Esophagus squamous epithelium (tissue), 4 donors: Measurements from ENCODE around the gene CTRL.

ENCODE experiments used
- POLR2A ChIP-seq, 4 donors: fragments of 450-650 bp; IDR thresholded peaks; one replicate each; pipeline ENCODE4 v1.6.1; 2017; ENCODE audit warnings: antibody characterized with exemption in 4 of 4, mild to moderate bottlenecking in 4 of 4, moderate library complexity in 3 of 4
- TF ChIP-seq, protein P1 (sequence below), 6 experiments: fragments of 450-650 bp in 4 of 6; fragments of 200-600 bp in 2 of 6; sonication (generic) in 2 of 6; IDR thresholded peaks; one replicate each; pipeline ENCODE4 v1.5.1; 2016 to 2019; ENCODE audit warnings: antibody characterized with exemption in 6 of 6, mild to moderate bottlenecking in 4 of 6, moderate library complexity in 4 of 6

DNA sequence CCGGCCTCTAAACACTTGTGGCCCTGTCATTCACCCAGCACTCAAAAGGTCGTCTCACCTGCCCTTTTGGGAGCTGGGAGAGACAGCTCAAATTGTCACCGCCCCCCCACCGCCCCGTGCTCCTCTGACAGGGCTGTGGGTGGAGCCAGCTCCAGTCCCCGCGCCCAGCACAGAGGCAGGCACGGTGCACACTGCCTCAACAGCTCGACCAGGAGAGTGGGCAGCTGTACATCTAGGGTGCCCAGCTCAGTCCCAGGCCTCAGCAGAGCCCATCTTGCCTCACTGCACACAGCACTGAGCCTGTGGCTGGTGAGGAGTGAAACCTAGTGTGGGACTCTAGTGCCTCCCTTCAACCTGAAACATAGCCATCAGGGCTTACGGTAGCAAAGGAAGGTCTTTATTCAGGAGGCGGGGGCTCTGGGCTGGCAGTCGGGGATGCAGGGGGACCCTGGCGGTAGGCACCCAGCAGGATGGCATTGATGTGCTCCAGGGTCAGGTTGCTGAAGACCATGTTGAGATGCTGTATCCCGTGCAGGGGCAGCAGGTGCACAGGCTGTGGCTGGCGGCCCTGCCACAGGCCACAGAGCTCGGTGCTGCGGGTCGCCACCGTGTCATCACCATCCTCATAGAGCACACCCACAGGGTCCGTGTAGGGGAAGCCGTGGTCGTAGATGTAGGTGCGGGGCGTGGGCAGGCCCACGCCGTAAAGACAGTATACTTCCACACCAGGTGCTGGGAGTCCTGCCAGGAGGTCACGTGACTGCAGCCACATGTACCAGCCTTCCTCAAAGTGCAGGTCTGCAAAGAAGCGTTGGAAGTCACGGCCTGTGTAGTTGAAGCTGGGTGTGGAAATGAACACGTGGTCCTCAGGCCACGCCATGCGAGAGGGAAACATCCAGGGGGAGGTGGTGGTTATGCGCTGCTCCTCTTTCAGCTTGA lies 8.1 kb upstream of the CTRL start:
- TF ChIP-seq, protein P1, sequence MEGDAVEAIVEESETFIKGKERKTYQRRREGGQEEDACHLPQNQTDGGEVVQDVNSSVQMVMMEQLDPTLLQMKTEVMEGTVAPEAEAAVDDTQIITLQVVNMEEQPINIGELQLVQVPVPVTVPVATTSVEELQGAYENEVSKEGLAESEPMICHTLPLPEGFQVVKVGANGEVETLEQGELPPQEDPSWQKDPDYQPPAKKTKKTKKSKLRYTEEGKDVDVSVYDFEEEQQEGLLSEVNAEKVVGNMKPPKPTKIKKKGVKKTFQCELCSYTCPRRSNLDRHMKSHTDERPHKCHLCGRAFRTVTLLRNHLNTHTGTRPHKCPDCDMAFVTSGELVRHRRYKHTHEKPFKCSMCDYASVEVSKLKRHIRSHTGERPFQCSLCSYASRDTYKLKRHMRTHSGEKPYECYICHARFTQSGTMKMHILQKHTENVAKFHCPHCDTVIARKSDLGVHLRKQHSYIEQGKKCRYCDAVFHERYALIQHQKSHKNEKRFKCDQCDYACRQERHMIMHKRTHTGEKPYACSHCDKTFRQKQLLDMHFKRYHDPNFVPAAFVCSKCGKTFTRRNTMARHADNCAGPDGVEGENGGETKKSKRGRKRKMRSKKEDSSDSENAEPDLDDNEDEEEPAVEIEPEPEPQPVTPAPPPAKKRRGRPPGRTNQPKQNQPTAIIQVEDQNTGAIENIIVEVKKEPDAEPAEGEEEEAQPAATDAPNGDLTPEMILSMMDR (IDR thresholded peaks at IDR 0.05): no peak
- TF ChIP-seq POLR2A (IDR thresholded peaks at IDR 0.05): no peak
